ENCODE measurements around the gene SLC4A2. TPM values are rescaled to one million over a fixed set of nuclear protein-coding genes. Genes with fewer than 3 reads are reported as not detected.

Gene SLC4A2
- total and polyA plus RNA-seq, 2 of the 8 experiments (the other 6 are each of a cell fraction or from before 2014, with no cell fraction given), result 72.6 to 147 TPM

GRCh38 chr7:151018421-151019129 lies 40.8 kb upstream of the SLC4A2 start:
- Histone ChIP-seq H4K91ac (replicated peaks; ENCODE audit: insufficient read length, low read length) (peak overlapping the region; percentile 86), H2BK20ac (ENCODE audit: low read length) (0 out of 2 replicates have a peak overlapping the region, but pooled peaks have one; percentile 80), H2AK5ac (ENCODE audit: low read depth, low read length) (no peak overlapping the region), H2BK15ac (ENCODE audit: low read length) (no peak overlapping the region; the same call in 1 of the 2 replicates), H3K14ac (ENCODE audit: insufficient read length) (no peak overlapping the region), H3K4me3 (ENCODE audit: extremely low read depth in 1 of 4, insufficient read depth in 2 of 4, low read depth in 3 of 4, low read length in 4 of 4) (peak overlapping the region in 3 of 4 experiments; percentile 6 to 50 (median 14); a peak in 4 of 8 replicates), H3K23ac (ENCODE audit: insufficient read length) (no peak overlapping the region), H3K27ac (ENCODE audit: low read depth, low read length) (no peak overlapping the region), H3K56ac (replicated peaks; ENCODE audit: insufficient read length, low read depth, low read length) (no peak overlapping the region), H3K4me1 (replicated peaks in 1 of 4; ENCODE audit: control insufficient read depth in 3 of 4, insufficient read depth in 4 of 4, low read length in 3 of 4) (peaks cover 0 to 26% (median 18%) of the 10 kb centered on the region in 4 experiments; a peak in 5 of 7 replicates), H3K4ac (replicated peaks; ENCODE audit: insufficient read length, low read depth, low read length) (no peak overlapping the region), H3K9ac (replicated peaks in 1 of 4; ENCODE audit: extremely low read depth in 1 of 4, low read depth in 3 of 4, low read length in 3 of 4) (peak overlapping the region in 2 of 4 experiments; percentile 6 to 8; a peak in 3 of 7 replicates), H4K5ac (ENCODE audit: insufficient read length, low read depth, low read length) (no peak overlapping the region), H2BK12ac (ENCODE audit: low read depth, low read length) (peak overlapping the region; percentile 84; the same call in 1 of the 2 replicates), H3K79me2 (ENCODE audit: control insufficient read depth in 1 of 2, insufficient read depth in 2 of 2, low read length in 2 of 2) (no peaks in the 10 kb centered on the region), H4K20me1 (replicated peaks in 1 of 2; ENCODE audit: control insufficient read depth in 1 of 2, insufficient read depth in 2 of 2, low read length in 2 of 2) (no peaks in the 10 kb centered on the region), H3K4me2 (ENCODE audit: insufficient read depth in 1 of 2, low read depth in 2 of 2, low read length in 2 of 2) (peak overlapping the region; percentile 36 to 75), H2BK120ac (replicated peaks; ENCODE audit: low read depth, low read length) (peak overlapping the region; percentile 65), H2BK5ac (ENCODE audit: low read depth, low read length) (no peak overlapping the region; the same call in 1 of the 2 replicates), H3K36me3 (ENCODE audit: control insufficient read depth in 2 of 4, insufficient read depth in 4 of 4, low read length in 3 of 4) (no peaks in the 10 kb centered on the region), H2AFZ (ENCODE audit: low read length) (peak overlapping the region; percentile 36; the same call in 1 of the 2 replicates), H3K23me2 (ENCODE audit: low read depth, low read length) (peaks cover 7% of the 10 kb centered on the region; the same call in 1 of the 2 replicates), H3K9me3 (ENCODE audit: insufficient read depth in 2 of 2, low read depth in 1 of 2, low read length in 1 of 2) (no peaks in the 10 kb centered on the region), H3K79me1 (ENCODE audit: low read depth, low read length) (no peaks in the 10 kb centered on the region; the same call in 1 of the 2 replicates), H3K18ac (ENCODE audit: extremely low read depth, low read length) (peak overlapping the region; percentile 87), H3K27me3 (replicated peaks in 1 of 4; ENCODE audit: control insufficient read depth in 3 of 4, extremely low read depth in 1 of 4, insufficient read depth in 3 of 4, low read length in 3 of 4) (peaks cover 8 to 46% (median 39%) of the 10 kb centered on the region in 4 experiments), H4K8ac (ENCODE audit: extremely low read depth, insufficient read depth, low read length) (peak overlapping the region; percentile 92)
- CTCF ChIA-PET (ENCODE audit: partially characterized antibody), result interaction anchor here (0.6 to 8.0 kb wide), 41 partner anchors 8 to 1219 kb away, joined by 3 to 116 read pairs (median 6); partner anchors contain the start of genes ABCB8, AGAP3, ASIC3 and CDK5
- POLR2A ChIA-PET (ENCODE audit: partially characterized antibody), result interaction anchor here (0.5 to 3.2 kb wide), 14 partner anchors 9 to 591 kb away, joined by 3 to 18 read pairs (median 3); partner anchors contain the start of genes ABCB8 and FASTK
- 6% methylated on average over 41 of the region's 82 CpGs; no CpG with 5 or more reads in 1 of the 2 experiments for WGBS, 2 experiments (ENCODE audit: extremely low coverage in 1 of 2, insufficient coverage in 1 of 2, insufficient read length in 1 of 2, insufficient replicate concordance in 2 of 2, low coverage in 1 of 2, low lambda C conversion rate in 2 of 2, missing lambda C conversion rate in 1 of 2)
- DNase-seq (ENCODE audit: low read depth in 1 of 2, low spot score in 2 of 2) (no peak), FAIRE-seq (no peak)
- no peak for TF ChIP-seq TAF1 (IDR thresholded peaks at IDR 0.05; ENCODE audit: low read depth, low read length)
- TF ChIP-seq EGR1 (IDR thresholded peaks at IDR 0.05; ENCODE audit: borderline replicate concordance, low read depth, low read length), result peak; percentile 18; the same call in 1 of the 2 replicates
- TF ChIP-seq SIN3A (conservative IDR thresholded peaks at IDR 0.05 in 1 of 2, IDR thresholded peaks at IDR 0.05 in 1 of 2; ENCODE audit: low read depth in 1 of 2, low read length in 2 of 2), result 0 out of 4 replicates have a peak, but pooled peaks of 1 of the 2 experiments have one; percentile 20
- TF ChIP-seq SAP30 (IDR thresholded peaks at IDR 0.05; ENCODE audit: insufficient read depth, insufficient replicate concordance, low read length), result no peak
- no peak for TF ChIP-seq CHD2 (IDR thresholded peaks at IDR 0.05; ENCODE audit: low read length)
- no peak for TF ChIP-seq EP300 (IDR thresholded peaks at IDR 0.05; ENCODE audit: borderline replicate concordance in 1 of 2, low read depth in 2 of 2, low read length in 2 of 2)
- TF ChIP-seq KDM4A (IDR thresholded peaks at IDR 0.05; ENCODE audit: low read depth, low read length, severe bottlenecking), result peak; percentile 90
- no peak for TF ChIP-seq POLR2A (IDR thresholded peaks at IDR 0.05; ENCODE audit: control extremely low read depth in 1 of 2, low read depth in 2 of 2, low read length in 2 of 2)
- 0 out of 2 replicates have a peak, but pooled peaks have one; percentile 18 for TF ChIP-seq FOSL1 (IDR thresholded peaks at IDR 0.05; ENCODE audit: insufficient read depth, low read depth, low read length)
- no peak for TF ChIP-seq KDM5A (IDR thresholded peaks at IDR 0.05; ENCODE audit: low read length)
- no peak for TF ChIP-seq TEAD4 (IDR thresholded peaks at IDR 0.05; ENCODE audit: low read depth, low read length)

Measured in H1 (cell line).